GM12875 (cell line): Measurements from ENCODE around the gene NYAP2.

Experiments used
- H3K4me3 ChIP-seq: one replicate; pipeline ENCODE4 v1.5.1; 2011; ENCODE audit warnings: low read depth, low read length, control low read depth
- TF ChIP-seq, protein P1 (sequence below): IDR thresholded peaks from 2 replicates; pipeline ENCODE4 v1.5.1; 2011; ENCODE audit warnings: low read depth, mild to moderate bottlenecking, control low read depth, inconsistent platforms, low read length, moderate library complexity, borderline replicate concordance; ENCODE audit not compliant: insufficient read depth

Gene NYAP2

GRCh38 chr2:225602205-225602604 lies 202.7 kb downstream of the NYAP2 start:
- TF ChIP-seq, protein P1, sequence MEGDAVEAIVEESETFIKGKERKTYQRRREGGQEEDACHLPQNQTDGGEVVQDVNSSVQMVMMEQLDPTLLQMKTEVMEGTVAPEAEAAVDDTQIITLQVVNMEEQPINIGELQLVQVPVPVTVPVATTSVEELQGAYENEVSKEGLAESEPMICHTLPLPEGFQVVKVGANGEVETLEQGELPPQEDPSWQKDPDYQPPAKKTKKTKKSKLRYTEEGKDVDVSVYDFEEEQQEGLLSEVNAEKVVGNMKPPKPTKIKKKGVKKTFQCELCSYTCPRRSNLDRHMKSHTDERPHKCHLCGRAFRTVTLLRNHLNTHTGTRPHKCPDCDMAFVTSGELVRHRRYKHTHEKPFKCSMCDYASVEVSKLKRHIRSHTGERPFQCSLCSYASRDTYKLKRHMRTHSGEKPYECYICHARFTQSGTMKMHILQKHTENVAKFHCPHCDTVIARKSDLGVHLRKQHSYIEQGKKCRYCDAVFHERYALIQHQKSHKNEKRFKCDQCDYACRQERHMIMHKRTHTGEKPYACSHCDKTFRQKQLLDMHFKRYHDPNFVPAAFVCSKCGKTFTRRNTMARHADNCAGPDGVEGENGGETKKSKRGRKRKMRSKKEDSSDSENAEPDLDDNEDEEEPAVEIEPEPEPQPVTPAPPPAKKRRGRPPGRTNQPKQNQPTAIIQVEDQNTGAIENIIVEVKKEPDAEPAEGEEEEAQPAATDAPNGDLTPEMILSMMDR, result no peak
- H3K4me3 ChIP-seq, result no peak overlapping the region

DNA sequence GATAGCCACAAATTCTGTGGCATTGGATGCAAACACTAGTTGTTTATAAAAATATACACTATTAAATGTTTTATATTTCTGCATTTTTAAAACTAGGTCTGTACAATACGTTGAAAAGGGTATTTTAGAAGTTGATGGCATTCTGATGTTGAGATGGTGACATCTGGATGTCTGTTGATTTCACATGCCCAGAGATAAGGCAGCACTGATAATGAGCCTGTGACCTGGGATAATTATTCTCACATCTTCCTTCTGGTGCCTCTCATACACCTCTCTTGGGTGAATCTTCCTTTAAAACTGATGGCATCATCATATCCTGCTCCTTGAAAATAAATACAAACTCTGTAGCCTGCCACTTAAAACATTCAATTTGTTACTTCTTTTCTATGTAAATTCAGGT lies 208.6 kb downstream of the NYAP2 start:
- no peak overlapping the region for H3K4me3 ChIP-seq
- TF ChIP-seq, protein P1, result no peak

DNA sequence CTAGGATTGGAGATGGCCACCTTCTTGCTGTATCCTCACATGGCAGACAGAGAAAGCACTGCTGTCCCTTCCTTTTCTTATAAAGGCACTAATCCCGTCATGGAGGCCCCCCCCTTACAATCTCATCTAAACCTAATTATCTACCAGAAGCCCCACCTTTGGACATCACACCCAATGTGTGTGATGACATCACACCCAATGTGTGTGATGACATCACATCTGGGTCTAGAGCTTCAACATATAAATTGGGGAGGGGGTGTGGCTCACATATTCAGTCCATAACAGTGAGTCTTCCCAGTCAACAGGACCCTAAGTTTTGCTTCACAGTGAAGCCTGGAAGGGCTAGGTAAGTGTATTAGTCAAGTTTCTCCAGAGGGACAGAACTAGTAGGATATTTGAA lies 213.1 kb downstream of the NYAP2 start:
- TF ChIP-seq, protein P1, result no peak

DNA sequence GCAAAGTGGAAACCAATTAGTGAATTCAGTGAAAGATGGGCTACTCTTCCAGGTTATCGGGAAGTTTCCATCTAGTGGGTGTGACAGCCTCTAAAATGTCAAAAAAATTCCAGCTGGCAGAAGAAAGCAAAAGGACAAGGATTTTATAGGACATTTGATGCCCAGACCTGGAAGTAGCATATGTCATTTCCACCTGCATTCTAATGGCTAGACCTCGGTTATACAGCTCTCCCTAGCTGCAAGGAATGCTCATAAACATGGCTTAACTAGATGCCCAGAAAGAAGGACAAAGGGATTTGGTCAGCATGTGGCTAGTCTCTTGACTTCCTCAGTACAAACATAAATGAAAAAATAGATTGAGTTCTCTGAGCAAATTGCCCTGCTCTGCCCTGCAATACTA lies 215.4 kb downstream of the NYAP2 start:
- TF ChIP-seq, protein P1, result no peak
- H3K4me3 ChIP-seq, result no peak overlapping the region

More for the DNA sequence above, 213.1 kb downstream of the NYAP2 start:
- H3K4me3 ChIP-seq, result no peak overlapping the region

DNA sequence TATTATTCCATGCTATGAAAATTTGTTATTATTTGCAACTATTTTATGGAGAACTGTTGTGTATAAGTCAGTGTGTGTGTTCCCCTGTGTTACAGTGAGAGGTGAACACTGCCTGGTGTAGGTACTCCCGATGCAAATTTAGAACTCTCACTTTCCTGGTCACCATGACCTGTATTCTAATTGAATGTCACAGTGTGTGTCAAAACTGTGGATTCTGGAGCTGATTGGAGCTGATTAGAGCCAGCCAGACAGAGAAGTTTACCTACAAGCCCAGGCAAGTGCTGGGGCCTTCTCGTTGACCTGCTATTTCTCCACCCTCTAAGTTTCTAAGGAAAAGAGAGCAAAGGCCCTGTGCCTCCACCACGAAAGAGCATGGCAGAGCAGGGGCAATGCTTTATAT lies 216.0 kb downstream of the NYAP2 start:
- no peak overlapping the region for H3K4me3 ChIP-seq
- TF ChIP-seq, protein P1, result no peak

DNA sequence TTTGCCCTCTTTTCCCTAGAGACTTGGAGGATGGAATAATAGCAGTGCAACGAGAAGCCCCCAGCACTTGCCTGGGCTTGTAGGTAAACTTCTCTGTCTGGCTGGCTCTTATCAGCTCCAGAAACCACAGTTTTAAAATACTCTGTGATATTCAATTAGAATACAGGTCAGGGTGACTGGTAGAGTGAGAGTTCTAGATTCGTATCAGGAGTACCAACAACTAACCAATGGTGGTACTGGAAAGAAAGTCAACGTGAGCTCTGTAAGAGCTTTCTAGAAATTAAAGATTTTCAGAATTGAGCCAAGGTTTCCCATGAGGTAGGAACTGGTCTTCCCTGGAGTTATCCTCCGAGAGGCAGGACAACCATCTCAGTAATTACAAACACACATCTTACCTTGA lies 216.9 kb downstream of the NYAP2 start:
- TF ChIP-seq, protein P1, result no peak
- H3K4me3 ChIP-seq, result no peak overlapping the region

GRCh38 chr2:225616848-225617247 lies 217.3 kb downstream of the NYAP2 start:
- TF ChIP-seq, protein P1, result no peak
- H3K4me3 ChIP-seq, result no peak overlapping the region
